Activated CD4-positive, alpha-beta memory T cell treated with anti-CD3 and anti-CD28 coated beads, Interleukin-2, amount 10 ng/mL, durations not matched to agents 7 days and 5 days (primary cell): ENCODE measurements around the gene RBM4B. TPM values are rescaled to one million over a fixed set of nuclear protein-coding genes. Genes with fewer than 3 reads are reported as not detected.

ENCODE experiments used
- CTCF ChIA-PET: fragments of 350-600 bp; sonication (Branson Sonifier 250); formaldehyde crosslinking; loops from one replicate; lab custom pipeline; 2021; ENCODE audit warnings: antibody characterized with exemption, inconsistent platforms; lab: Charles Lee
- POLR2A ChIA-PET: fragments of 350-600 bp; sonication (Branson Sonifier 250); formaldehyde crosslinking; loops from one replicate; lab custom pipeline; 2021; ENCODE audit warnings: antibody characterized with exemption; lab: Charles Lee
- DNase-seq: peaks from one replicate; pipeline ENCODE4 v3.0.0-alpha.2; 2020
- H3K27ac Mint-ChIP-seq: one replicate; pipeline ENCODE4 v1.8.0; 2021; ENCODE audit warnings: mild to moderate bottlenecking, mixed read lengths
- H3K27me3 Mint-ChIP-seq: one replicate; pipeline ENCODE4 v1.8.0; 2021; ENCODE audit warnings: mixed read lengths
- H3K36me3 Mint-ChIP-seq: one replicate; pipeline ENCODE4 v1.8.0; 2021; ENCODE audit warnings: low read depth, mixed read lengths
- H3K4me1 Mint-ChIP-seq: one replicate; pipeline ENCODE4 v1.8.0; 2021; ENCODE audit warnings: mixed read lengths
- H3K4me3 Mint-ChIP-seq: one replicate; pipeline ENCODE4 v1.8.0; 2021; ENCODE audit warnings: mild to moderate bottlenecking, mixed read lengths
- H3K9me3 Mint-ChIP-seq: one replicate; pipeline ENCODE4 v1.8.0; 2021; ENCODE audit warnings: mixed read lengths
- total RNA-seq, 2 experiments: library from RNA; stranded (reverse); gene quantifications; one replicate each; pipeline ENCODE4 v1.2.3, GENCODE V29; 2021

Gene RBM4B
- total RNA-seq, 2 experiments from 2014 or later, result 19.6 to 20.1 TPM

DNA sequence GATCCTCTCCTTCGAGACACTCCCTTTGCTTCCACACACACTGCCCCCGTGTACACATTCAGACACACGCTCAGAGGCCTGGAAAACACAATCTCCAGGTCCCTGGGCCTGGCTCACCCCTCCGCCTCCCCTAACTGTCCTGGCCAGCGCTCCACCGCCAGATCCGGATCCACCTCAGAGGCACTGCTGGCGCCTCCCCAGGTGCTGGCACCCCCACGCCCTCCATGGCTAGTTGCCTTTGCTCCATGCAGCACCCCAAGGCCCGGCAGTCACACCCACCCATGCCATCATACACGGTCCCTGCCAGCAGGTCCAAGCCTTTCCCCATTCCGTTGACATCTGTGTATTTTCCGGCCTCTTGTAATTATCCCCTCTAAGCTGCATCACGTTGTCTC lies 40.2 kb upstream of the RBM4B start:
- no peak for DNase-seq
- peaks cover 17% of the 10 kb centered on the region for H3K4me1 Mint-ChIP-seq
- no peaks in the 10 kb centered on the region for H3K36me3 Mint-ChIP-seq
- ChIA-PET CTCF (no interaction called here), POLR2A (no interaction called here)
- no peak overlapping the region for H3K4me3 Mint-ChIP-seq
- H3K27ac Mint-ChIP-seq, result no peak overlapping the region
- no peaks in the 10 kb centered on the region for H3K9me3 Mint-ChIP-seq
- peaks cover 21% of the 10 kb centered on the region for H3K27me3 Mint-ChIP-seq

DNA sequence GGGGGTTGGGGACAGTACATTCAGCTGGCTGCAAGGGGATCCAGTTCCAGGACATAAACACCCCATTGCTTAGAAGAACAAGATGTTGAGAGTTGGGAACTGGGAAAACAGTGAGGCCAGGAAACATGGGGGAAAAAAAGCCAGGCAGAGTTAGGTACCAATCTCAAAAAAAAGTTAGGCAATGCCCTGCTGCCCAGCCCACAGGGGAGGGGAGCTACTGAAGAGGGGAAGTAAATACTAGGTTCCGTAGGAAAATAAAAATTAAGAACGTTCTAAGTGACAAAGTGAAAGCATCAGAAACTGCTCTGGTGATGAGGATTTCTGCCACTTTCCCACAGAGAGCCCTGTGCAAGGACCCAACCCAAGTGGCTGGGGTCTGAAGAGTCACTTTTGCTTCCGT lies 39.3 kb upstream of the RBM4B start:
- CTCF ChIA-PET, result no interaction called here
- no peaks in the 10 kb centered on the region for H3K9me3 Mint-ChIP-seq

DNA sequence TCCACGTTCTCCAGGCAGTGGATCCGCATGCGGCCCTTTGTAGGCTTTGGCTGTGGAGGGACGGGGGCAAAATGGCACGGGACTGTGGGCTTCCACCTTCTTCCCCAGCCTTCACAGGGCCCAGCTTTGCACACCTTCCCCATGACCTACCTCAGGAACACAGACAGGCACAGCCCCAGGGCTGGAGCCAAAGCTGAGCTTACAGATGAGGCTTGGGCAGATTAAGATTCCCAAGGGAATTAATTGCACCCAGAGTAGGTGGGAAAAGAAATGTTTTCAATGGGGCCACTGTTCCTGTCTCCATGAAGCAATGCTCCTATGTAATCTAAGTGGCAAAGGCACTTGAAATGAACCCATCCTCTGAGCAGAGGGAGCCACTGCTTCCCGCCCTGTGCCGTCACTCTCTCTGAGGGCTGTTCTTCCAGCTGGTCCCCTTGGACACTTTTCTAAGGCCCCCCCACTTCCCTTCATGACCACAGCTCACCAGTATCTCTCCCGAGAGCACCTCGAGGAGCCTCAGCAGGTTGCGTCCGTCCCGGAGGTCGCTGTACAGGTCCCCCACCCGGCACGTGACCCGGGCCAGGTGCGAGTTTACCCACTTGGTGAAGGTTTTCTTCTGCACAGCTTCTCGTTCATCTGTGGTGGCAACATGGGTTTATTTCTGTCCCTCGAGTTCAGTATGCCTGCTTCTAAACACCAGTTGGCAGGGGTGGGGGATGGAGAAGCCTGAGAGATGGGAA lies 37.8 kb upstream of the RBM4B start:
- ChIA-PET CTCF (interaction anchor here (1.3 kb wide), 1 partner anchor 20 kb away, joined by 3 read pairs; no protein-coding TSS in a partner anchor), POLR2A (no interaction called here)
- H3K9me3 Mint-ChIP-seq, result no peaks in the 10 kb centered on the region
- H3K27me3 Mint-ChIP-seq, result peaks cover 18% of the 10 kb centered on the region
- DNase-seq, result no peak
- peaks cover 13% of the 10 kb centered on the region for H3K4me1 Mint-ChIP-seq
- H3K27ac Mint-ChIP-seq, result no peak overlapping the region
- H3K36me3 Mint-ChIP-seq, result no peaks in the 10 kb centered on the region
- no peak overlapping the region for H3K4me3 Mint-ChIP-seq

More for the DNA sequence above, 39.3 kb upstream of the RBM4B start:
- H3K4me3 Mint-ChIP-seq, result no peak overlapping the region
- DNase-seq, result no peak
- POLR2A ChIA-PET, result no interaction called here
- H3K27me3 Mint-ChIP-seq, result peaks cover 20% of the 10 kb centered on the region
- H3K27ac Mint-ChIP-seq, result no peak overlapping the region
- peaks cover 17% of the 10 kb centered on the region for H3K4me1 Mint-ChIP-seq
- no peaks in the 10 kb centered on the region for H3K36me3 Mint-ChIP-seq

DNA sequence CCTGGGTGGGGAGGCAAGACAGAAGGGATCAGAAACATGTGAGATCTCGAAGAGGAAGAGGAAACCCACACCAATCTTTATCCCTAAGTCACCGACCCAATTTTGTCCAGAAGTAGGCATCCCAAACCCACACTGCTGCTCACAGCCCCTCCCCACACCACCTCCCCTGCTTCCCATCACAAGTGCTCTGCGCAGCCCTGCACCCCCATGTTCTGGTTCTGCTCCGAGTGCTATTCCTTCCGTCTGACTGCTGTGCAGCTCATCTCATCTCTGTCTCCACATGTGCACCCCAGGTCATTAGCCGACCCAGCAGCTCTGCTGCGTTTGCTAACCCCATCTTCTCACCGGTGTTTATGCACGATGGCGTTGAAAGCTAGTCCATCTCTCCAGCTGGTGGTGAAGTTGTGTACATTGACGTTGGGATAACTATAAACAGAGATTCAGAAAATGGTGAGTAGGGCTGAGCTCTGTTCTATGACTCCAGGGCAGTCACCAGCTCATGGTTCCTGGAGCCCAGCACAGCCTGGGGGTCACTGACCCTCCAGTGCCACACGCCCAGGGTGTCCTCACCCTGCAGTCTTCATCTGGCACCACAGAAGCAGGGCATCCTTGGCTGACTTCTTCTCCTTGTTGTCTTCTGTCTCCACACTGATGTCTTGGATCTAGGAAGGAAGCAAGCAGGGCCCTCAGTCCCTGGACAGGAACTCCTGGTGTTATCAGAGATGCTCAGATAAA lies 36.2 kb upstream of the RBM4B start:
- no peaks in the 10 kb centered on the region for H3K4me1 Mint-ChIP-seq
- ChIA-PET POLR2A (no interaction called here), CTCF (interaction anchor here (0.5 kb wide), 1 partner anchor 119 kb away, joined by 6 read pairs; no protein-coding TSS in a partner anchor)

DNA sequence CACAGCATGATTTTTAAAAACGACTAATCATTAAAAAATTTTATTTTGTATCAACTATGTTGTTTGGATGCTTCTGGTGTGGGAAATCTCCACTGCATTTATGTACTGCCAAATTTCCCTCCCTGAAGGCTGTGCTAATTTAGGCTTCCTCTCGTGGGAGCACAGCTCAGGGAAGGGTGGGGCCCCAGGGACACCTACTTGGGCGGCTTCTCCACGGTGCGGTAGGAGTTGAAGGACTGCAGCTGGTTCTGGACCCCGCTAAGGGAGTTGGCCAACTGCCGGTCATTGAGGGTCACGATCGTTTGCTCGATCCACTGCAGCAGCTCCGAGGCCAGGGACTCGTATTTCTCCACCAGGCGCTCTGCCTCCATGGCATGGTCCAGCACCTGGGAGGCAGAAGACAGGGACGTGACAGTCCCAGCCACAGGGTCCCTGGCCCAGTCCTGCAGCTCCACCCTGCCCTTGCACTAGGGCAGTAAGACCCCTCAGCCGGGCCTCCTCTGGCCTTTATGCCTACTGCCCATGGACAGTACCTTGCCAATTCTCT lies 32.8 kb upstream of the RBM4B start:
- CTCF ChIA-PET, result no interaction called here
- H3K27ac Mint-ChIP-seq, result no peak overlapping the region
- H3K9me3 Mint-ChIP-seq, result no peaks in the 10 kb centered on the region
- no peak for DNase-seq
- POLR2A ChIA-PET, result no interaction called here
- no peaks in the 10 kb centered on the region for H3K4me1 Mint-ChIP-seq
- peaks cover 15% of the 10 kb centered on the region for H3K27me3 Mint-ChIP-seq
- H3K36me3 Mint-ChIP-seq, result no peaks in the 10 kb centered on the region
- H3K4me3 Mint-ChIP-seq, result no peak overlapping the region

More for the DNA sequence above, 36.2 kb upstream of the RBM4B start:
- DNase-seq, result no peak
- Mint-ChIP-seq H3K36me3 (no peaks in the 10 kb centered on the region), H3K9me3 (no peaks in the 10 kb centered on the region), H3K27me3 (peaks cover 18% of the 10 kb centered on the region), H3K27ac (no peak overlapping the region), H3K4me3 (no peak overlapping the region)

DNA sequence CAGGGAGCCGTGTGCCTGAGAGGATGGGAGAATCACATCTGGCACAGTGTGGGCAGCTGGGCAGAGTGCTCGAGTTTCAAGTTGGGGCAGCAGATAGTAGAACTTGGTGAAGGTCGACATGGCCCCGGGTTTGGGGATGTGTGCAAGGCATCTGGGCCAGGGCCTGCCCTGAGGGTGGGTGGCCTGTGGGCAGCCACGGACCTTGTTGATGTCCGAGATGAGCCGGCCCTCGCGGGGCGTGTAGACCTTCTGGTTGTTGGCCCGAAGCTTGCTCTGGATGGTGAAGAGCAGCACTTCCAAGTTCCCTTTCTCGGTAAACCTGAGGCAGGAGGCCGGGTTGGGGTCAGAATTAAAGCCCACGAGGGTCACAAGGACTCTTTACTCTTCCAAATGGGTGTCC lies 31.0 kb upstream of the RBM4B start:
- ChIA-PET POLR2A (no interaction called here), CTCF (no interaction called here)
- peaks cover 2% of the 10 kb centered on the region for H3K4me1 Mint-ChIP-seq
- DNase-seq, result no peak
- no peak overlapping the region for H3K4me3 Mint-ChIP-seq
- H3K36me3 Mint-ChIP-seq, result no peaks in the 10 kb centered on the region
- no peak overlapping the region for H3K27ac Mint-ChIP-seq
- no peaks in the 10 kb centered on the region for H3K9me3 Mint-ChIP-seq
- H3K27me3 Mint-ChIP-seq, result peaks cover 4% of the 10 kb centered on the region

DNA sequence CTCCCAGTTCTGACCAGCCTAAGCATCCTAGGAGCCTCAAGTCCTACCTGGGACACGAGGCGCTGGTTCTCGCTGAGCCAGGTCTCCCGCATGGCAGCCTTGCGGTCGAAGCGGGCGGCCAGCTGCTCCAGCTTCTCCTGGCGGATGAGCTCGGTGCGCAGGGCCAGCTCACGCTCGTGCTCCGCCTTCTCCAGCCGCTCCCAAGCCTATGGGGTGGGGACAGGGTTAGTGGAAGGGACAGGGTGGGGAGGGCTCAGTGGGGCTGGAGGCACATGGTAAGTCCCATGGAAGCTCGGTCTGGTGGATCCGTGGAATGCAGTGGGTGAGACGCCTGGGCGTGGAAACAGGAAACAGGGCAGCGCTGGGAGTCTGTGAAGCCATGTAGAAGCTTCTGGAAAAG lies 30.4 kb upstream of the RBM4B start:
- CTCF ChIA-PET, result no interaction called here
- DNase-seq, result no peak
- H3K36me3 Mint-ChIP-seq, result no peaks in the 10 kb centered on the region
- no peaks in the 10 kb centered on the region for H3K9me3 Mint-ChIP-seq
- no peak overlapping the region for H3K4me3 Mint-ChIP-seq
- POLR2A ChIA-PET, result no interaction called here
- H3K27ac Mint-ChIP-seq, result no peak overlapping the region
- peaks cover 2% of the 10 kb centered on the region for H3K4me1 Mint-ChIP-seq
- H3K27me3 Mint-ChIP-seq, result no peaks in the 10 kb centered on the region

DNA sequence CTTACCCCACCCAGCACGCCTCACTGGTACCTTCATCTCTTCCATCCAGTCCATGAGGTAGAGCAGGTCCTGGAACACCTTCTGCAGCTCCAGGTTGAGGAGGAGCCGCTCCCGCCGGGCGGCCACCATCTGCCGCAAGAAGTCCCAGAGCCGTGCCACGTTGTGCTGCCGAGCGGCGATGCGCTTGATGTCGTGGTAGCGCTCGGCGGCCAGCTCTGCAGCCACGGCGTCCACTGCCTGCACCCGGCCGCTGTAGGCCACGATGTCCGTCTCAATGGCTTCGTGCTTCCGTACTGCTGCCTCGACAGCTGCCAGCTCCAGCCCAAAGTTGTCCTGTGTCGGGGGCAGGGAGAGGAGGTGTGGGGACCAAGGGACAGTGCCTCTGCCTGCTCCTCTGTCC lies 29.8 kb upstream of the RBM4B start:
- no peaks in the 10 kb centered on the region for H3K9me3 Mint-ChIP-seq

DNA sequence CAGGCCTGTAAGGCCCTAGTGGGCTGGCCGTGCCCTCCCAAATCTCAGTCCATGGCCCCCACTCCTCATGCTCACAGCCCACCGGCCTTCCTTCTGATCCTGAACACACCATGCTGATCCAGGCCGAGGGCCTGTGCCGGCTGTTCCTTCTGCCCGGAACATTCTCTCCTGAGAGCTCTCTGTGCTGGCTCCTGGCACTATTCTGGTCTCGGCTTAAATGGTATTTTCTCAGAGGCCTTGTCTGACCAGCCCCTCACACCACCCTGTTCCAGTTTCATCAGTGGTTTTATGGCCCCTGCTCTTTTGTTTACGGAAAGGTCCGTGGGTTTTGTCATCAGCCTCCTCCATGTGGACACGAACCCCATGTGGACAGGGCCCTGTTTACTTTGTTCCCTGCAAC lies 29.3 kb upstream of the RBM4B start:
- peaks cover 2% of the 10 kb centered on the region for H3K4me1 Mint-ChIP-seq
- no peaks in the 10 kb centered on the region for H3K36me3 Mint-ChIP-seq
- no peak for DNase-seq
- no peaks in the 10 kb centered on the region for H3K9me3 Mint-ChIP-seq
- H3K4me3 Mint-ChIP-seq, result no peak overlapping the region
- H3K27me3 Mint-ChIP-seq, result no peaks in the 10 kb centered on the region
- ChIA-PET CTCF (no interaction called here), POLR2A (no interaction called here)
- no peak overlapping the region for H3K27ac Mint-ChIP-seq

More for the DNA sequence above, 29.8 kb upstream of the RBM4B start:
- H3K36me3 Mint-ChIP-seq, result no peaks in the 10 kb centered on the region
- H3K27me3 Mint-ChIP-seq, result no peaks in the 10 kb centered on the region
- no peak for DNase-seq
- ChIA-PET POLR2A (no interaction called here), CTCF (no interaction called here)
- H3K4me1 Mint-ChIP-seq, result peaks cover 2% of the 10 kb centered on the region
- no peak overlapping the region for H3K4me3 Mint-ChIP-seq
- no peak overlapping the region for H3K27ac Mint-ChIP-seq

DNA sequence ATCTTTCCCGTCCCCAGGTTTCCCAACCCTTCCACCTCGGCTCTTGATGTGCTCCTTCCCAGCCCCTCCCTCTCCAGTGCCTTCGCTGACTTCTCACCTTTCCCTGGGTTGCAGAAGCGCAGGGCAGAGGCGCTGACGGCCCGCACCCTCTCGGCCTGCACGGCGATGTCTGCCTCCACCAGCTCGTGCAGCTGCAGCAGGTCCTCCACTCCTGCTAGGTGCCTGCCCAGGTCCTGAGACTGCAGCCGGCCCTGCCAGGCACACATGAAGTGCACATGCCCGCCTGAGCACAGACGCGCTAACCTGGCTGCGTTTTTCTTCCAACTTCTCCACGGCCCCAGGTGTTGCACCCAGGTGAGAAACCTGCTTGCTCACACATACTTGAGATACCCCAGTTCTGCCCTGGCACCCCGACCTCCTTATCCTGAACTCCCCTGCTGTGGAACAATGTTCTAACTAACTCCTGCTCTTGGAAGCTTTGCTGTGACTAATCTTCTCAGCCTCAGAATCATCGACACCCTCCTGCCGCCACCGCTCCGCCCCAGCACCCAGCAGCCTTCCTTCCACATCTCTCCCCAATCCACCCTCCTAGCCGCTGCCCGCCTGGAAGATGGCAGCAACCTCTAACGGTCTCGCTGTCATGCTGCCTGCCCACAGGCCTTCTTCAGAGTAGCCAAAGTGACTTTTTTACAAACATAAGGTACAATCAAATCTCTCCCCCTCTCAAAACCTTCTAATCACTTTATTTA lies 28.1 kb upstream of the RBM4B start:
- no peak overlapping the region for H3K4me3 Mint-ChIP-seq
- peaks cover 2% of the 10 kb centered on the region for H3K4me1 Mint-ChIP-seq
- ChIA-PET POLR2A (no interaction called here), CTCF (interaction anchor here (0.7 kb wide), 1 partner anchor 104 kb away, joined by 3 read pairs; no protein-coding TSS in a partner anchor)
- H3K9me3 Mint-ChIP-seq, result no peaks in the 10 kb centered on the region
- H3K36me3 Mint-ChIP-seq, result no peaks in the 10 kb centered on the region
- no peaks in the 10 kb centered on the region for H3K27me3 Mint-ChIP-seq
- no peak for DNase-seq
- no peak overlapping the region for H3K27ac Mint-ChIP-seq

DNA sequence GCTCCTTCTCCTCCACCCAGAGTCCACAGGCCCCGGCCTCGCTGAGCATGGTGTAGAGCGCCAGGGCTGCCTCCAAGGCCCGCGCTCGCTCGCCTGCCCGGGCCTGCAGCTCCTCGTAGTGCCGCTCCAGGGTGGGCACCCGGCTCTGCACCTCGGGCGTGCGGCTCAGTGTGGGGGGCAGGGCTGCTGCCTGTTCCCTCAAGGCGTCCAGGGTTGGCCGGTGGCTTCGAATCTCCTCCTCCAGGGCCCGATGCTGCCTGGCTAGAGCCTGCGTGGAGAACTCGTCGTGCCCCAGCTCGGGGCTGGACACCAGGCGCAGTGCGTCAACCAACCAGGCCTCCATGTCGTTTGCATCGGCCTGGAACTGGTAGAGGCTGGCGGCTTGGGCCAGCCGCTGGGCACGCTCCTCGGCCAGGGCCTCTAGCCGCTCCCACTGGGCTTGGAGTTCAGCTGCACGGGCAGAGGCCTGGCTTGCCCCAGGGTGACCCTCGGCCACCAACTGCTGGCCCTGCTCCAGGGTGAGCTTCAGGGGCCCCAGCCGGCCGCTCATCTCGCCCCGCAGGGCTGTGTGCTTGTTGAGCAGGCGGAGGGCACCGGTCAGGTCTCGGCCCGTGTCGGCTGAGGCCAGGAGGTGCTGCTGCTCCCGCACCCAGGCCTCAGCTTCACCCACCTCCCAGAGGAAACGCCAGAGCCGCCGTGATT lies 27.1 kb upstream of the RBM4B start:
- Mint-ChIP-seq H3K27ac (no peak overlapping the region), H3K36me3 (no peaks in the 10 kb centered on the region), H3K27me3 (no peaks in the 10 kb centered on the region), H3K4me1 (peaks cover 2% of the 10 kb centered on the region), H3K9me3 (no peaks in the 10 kb centered on the region), H3K4me3 (no peak overlapping the region)
- DNase-seq, result no peak
- CTCF ChIA-PET, result no interaction called here
- POLR2A ChIA-PET, result no interaction called here

DNA sequence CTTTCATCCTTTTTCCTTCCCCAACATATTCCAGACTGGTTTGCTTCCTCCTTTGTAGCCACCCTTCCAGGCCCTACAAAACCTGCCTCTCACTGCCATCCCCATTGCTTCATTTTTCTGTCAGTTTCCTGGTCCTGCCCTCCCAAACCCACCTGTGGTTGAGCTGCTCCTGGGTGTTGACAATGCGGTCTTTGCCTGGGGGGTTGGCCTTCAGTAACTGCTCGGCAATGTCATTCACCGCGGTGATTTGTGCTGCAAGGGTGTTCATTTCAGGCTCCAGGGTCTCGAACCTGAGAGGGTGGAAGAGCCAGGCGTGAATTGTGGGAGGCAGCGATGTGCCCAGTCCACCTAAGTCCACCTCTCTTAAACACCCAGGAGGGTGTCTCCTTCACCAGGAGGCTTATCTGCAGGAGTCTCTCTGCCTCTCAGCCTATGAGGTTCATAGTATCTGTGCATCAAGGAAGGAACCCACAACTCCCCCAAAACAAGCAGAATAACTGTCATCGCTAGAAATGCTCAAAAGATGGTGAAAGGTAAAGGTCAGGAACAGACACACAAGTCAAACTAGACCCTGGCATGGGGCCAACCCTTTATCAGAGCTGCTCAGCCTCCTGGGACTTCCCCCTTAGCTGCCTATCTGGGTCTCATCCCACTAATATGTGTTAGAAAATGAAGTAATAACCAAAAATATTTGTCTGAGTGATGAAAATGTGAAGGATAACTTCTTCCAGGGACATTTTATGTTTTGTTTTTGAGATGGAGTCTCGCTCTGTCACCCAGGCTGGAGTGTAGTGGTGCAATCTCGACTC lies 23.9 kb upstream of the RBM4B start:
- no peaks in the 10 kb centered on the region for H3K9me3 Mint-ChIP-seq
- ChIA-PET POLR2A (no interaction called here), CTCF (no interaction called here)
- no peak overlapping the region for H3K27ac Mint-ChIP-seq
- no peaks in the 10 kb centered on the region for H3K27me3 Mint-ChIP-seq
- H3K36me3 Mint-ChIP-seq, result no peaks in the 10 kb centered on the region
- H3K4me3 Mint-ChIP-seq, result no peak overlapping the region
- DNase-seq, result no peak
- peaks cover 2% of the 10 kb centered on the region for H3K4me1 Mint-ChIP-seq
